DOHH2 (cell line): ENCODE results near the gene ZNF169.

Experiments used
- EZH2phosphoT487 ChIP-seq: fragments of 200-600 bp; sonication (generic); IDR thresholded peaks from 2 replicates; pipeline ENCODE4 v1.6.1; 2017; ENCODE audit warnings: borderline replicate concordance, mild to moderate bottlenecking, antibody characterized with exemption, low read length, moderate library complexity, mixed read lengths
- TF ChIP-seq, protein P1 (sequence below): fragments of 200-600 bp; sonication (generic); IDR thresholded peaks from one replicate; pipeline ENCODE4 v1.5.1; 2014; ENCODE audit warnings: antibody characterized with exemption, mild to moderate bottlenecking, low read depth, low read length; ENCODE audit not compliant: poor library complexity, severe bottlenecking

DNA sequence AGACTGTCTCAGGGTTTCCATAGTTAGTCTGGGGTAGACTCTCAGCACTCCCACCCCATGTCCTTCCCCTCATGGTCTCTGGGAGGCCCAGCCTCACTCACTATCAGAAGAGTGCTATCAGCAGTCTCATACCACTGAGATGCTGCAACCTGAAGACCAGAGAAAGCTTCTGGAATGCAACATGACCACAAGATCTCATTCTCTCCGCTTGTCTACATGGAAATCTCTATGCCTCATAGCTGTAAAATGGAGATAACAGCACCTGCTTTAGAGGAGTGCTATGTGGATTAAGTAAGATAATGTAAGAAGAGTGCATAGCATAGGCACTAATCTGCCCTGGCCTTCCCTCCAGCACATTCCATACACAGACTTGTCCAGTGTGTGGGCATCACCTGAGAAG is 47.0 kb upstream of the ZNF169 start:
- TF ChIP-seq, protein P1, sequence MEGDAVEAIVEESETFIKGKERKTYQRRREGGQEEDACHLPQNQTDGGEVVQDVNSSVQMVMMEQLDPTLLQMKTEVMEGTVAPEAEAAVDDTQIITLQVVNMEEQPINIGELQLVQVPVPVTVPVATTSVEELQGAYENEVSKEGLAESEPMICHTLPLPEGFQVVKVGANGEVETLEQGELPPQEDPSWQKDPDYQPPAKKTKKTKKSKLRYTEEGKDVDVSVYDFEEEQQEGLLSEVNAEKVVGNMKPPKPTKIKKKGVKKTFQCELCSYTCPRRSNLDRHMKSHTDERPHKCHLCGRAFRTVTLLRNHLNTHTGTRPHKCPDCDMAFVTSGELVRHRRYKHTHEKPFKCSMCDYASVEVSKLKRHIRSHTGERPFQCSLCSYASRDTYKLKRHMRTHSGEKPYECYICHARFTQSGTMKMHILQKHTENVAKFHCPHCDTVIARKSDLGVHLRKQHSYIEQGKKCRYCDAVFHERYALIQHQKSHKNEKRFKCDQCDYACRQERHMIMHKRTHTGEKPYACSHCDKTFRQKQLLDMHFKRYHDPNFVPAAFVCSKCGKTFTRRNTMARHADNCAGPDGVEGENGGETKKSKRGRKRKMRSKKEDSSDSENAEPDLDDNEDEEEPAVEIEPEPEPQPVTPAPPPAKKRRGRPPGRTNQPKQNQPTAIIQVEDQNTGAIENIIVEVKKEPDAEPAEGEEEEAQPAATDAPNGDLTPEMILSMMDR = no peak
- no peak for TF ChIP-seq EZH2phosphoT487
